ENCODE results near the gene PTCH2. TPM values are rescaled to one million over a fixed set of nuclear protein-coding genes. Genes with fewer than 3 reads are reported as not detected.

The PTCH2 gene
- total and polyA plus RNA-seq, 2 of the 13 experiments (the other 11 are each of a cell fraction or from before 2014, with no cell fraction given) = 0.60 to 1.5 TPM

- TF ChIP-seq, protein P1, sequence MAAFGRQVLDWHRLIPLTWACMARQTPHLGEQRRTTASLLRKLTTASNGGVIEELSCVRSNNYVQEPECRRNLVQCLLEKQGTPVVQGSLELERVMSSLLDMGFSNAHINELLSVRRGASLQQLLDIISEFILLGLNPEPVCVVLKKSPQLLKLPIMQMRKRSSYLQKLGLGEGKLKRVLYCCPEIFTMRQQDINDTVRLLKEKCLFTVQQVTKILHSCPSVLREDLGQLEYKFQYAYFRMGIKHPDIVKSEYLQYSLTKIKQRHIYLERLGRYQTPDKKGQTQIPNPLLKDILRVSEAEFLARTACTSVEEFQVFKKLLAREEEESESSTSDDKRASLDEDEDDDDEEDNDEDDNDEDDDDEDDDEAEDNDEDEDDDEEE (CRISPR knock-in tag; IDR thresholded peaks at IDR 0.05) = no peak; the same call in 1 of the 2 replicates
- no peak; the same call in 1 of the 2 replicates for TF ChIP-seq RFXAP (CRISPR knock-in tag; IDR thresholded peaks at IDR 0.05; ENCODE audit: borderline replicate concordance)
- no peak for TF ChIP-seq ZNF260 (CRISPR knock-in tag; IDR thresholded peaks at IDR 0.05; ENCODE audit: borderline replicate concordance, low read depth)
- peak; percentile 59; the same call in 1 of the 2 replicates for TF ChIP-seq ZKSCAN8 (CRISPR knock-in tag; IDR thresholded peaks at IDR 0.05; ENCODE audit: borderline replicate concordance)
- TF ChIP-seq ATF2 (CRISPR knock-in tag; IDR thresholded peaks at IDR 0.05) = peak; percentile 50; the same call in 1 of the 2 replicates
- TF ChIP-seq, protein P2, sequence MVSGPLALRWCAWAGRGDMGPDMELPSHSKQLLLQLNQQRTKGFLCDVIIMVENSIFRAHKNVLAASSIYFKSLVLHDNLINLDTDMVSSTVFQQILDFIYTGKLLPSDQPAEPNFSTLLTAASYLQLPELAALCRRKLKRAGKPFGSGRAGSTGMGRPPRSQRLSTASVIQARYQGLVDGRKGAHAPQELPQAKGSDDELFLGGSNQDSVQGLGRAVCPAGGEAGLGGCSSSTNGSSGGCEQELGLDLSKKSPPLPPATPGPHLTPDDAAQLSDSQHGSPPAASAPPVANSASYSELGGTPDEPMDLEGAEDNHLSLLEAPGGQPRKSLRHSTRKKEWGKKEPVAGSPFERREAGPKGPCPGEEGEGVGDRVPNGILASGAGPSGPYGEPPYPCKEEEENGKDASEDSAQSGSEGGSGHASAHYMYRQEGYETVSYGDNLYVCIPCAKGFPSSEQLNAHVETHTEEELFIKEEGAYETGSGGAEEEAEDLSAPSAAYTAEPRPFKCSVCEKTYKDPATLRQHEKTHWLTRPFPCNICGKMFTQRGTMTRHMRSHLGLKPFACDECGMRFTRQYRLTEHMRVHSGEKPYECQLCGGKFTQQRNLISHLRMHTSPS (CRISPR knock-in tag; IDR thresholded peaks at IDR 0.05; ENCODE audit: low read depth) = peak; percentile 78; the same call in 1 of the 2 replicates
- no peak for TF ChIP-seq FOXA1 (IDR thresholded peaks at IDR 0.05)
- peak; percentile 24; the same call in 1 of the 2 replicates for TF ChIP-seq FOXA1 (CRISPR knock-in tag; IDR thresholded peaks at IDR 0.05)
- TF ChIP-seq ZNF510 (CRISPR knock-in tag; IDR thresholded peaks at IDR 0.05; ENCODE audit: low read depth) = peak; percentile 84; the same call in 1 of the 2 replicates
- TF ChIP-seq CREBL2 (CRISPR knock-in tag; IDR thresholded peaks at IDR 0.05; ENCODE audit: borderline replicate concordance) = no peak
- TF ChIP-seq ZNF570 (CRISPR knock-in tag; IDR thresholded peaks at IDR 0.05; ENCODE audit: borderline replicate concordance) = 0 out of 2 replicates have a peak, but pooled peaks have one; percentile 42
- TF ChIP-seq CBX1 (IDR thresholded peaks at IDR 0.05; ENCODE audit: low read depth) = peak; percentile 67
- TF ChIP-seq, protein P3, sequence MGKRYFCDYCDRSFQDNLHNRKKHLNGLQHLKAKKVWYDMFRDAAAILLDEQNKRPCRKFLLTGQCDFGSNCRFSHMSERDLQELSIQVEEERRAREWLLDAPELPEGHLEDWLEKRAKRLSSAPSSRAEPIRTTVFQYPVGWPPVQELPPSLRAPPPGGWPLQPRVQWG (CRISPR knock-in tag; IDR thresholded peaks at IDR 0.05; ENCODE audit: borderline replicate concordance, low read depth) = no peak
- TF ChIP-seq ATF6 (CRISPR knock-in tag; conservative IDR thresholded peaks at IDR 0.05) = 0 out of 2 replicates have a peak, but pooled peaks have one; percentile 33
- no peak for TF ChIP-seq BRCA1 (CRISPR knock-in tag; IDR thresholded peaks at IDR 0.05)
- TF ChIP-seq ZSCAN9 (CRISPR knock-in tag; IDR thresholded peaks at IDR 0.05; ENCODE audit: borderline replicate concordance) = no peak
- TF ChIP-seq MEIS1 (CRISPR knock-in tag; IDR thresholded peaks at IDR 0.05; ENCODE audit: borderline replicate concordance) = peak; percentile 85
- TF ChIP-seq POGZ (CRISPR knock-in tag; IDR thresholded peaks at IDR 0.05) = peak; percentile 51
- TF ChIP-seq MEIS2 (CRISPR knock-in tag; IDR thresholded peaks at IDR 0.05) = peak; percentile 74
- no peak for TF ChIP-seq ZNF367 (CRISPR knock-in tag; IDR thresholded peaks at IDR 0.05; ENCODE audit: borderline replicate concordance)
- TF ChIP-seq ZNF234 (CRISPR knock-in tag; conservative IDR thresholded peaks at IDR 0.05) = no peak
- peak; percentile 70; the same call in 1 of the 2 replicates for TF ChIP-seq RXRA (CRISPR knock-in tag; IDR thresholded peaks at IDR 0.05)
- no peak for TF ChIP-seq ZNF75D (CRISPR knock-in tag; IDR thresholded peaks at IDR 0.05; ENCODE audit: borderline replicate concordance)
Observed at GRCh38 chr1:44799770-44800584, 43.1 kb downstream of the PTCH2 start, which contains the start of gene PLK3 (continued).

Measured in HepG2 (cell line).